Activated naive CD8-positive, alpha-beta T cell treated with anti-CD3 and anti-CD28 coated beads, Interleukin-2, amount 50 U/mL, for 24 hours (primary cell): ENCODE results near the gene MUC5AC.
"Not testable (repeated sequence)": the region's sequence is repeated elsewhere in the genome, so short reads cannot be mapped to it uniquely, and the experiment has no call there.

Source experiments
- ATAC-seq: fragments of 150-1000 bp; cut with Tn5 transposase; one replicate; pipeline ENCODE4 v1.10.0; 2021
- DNase-seq: peaks from one replicate; pipeline ENCODE4 v3.0.0; 2021
- H3K27ac Mint-ChIP-seq: one replicate; pipeline ENCODE4 v1.8.0; 2021; ENCODE audit warnings: mild to moderate bottlenecking, mixed read lengths
- H3K27me3 Mint-ChIP-seq: one replicate; pipeline ENCODE4 v1.8.0; 2021; ENCODE audit warnings: mixed read lengths
- H3K36me3 Mint-ChIP-seq: one replicate; pipeline ENCODE4 v1.8.0; 2021; ENCODE audit warnings: low read depth, mixed read lengths
- H3K4me1 Mint-ChIP-seq: one replicate; pipeline ENCODE4 v1.8.0; 2021; ENCODE audit warnings: mixed read lengths
- H3K4me3 Mint-ChIP-seq: one replicate; pipeline ENCODE4 v1.8.0; 2021; ENCODE audit warnings: mild to moderate bottlenecking, moderate library complexity, mixed read lengths
- H3K9me3 Mint-ChIP-seq: one replicate; pipeline ENCODE4 v1.8.0; 2021; ENCODE audit warnings: mixed read lengths

The MUC5AC gene, protein sequence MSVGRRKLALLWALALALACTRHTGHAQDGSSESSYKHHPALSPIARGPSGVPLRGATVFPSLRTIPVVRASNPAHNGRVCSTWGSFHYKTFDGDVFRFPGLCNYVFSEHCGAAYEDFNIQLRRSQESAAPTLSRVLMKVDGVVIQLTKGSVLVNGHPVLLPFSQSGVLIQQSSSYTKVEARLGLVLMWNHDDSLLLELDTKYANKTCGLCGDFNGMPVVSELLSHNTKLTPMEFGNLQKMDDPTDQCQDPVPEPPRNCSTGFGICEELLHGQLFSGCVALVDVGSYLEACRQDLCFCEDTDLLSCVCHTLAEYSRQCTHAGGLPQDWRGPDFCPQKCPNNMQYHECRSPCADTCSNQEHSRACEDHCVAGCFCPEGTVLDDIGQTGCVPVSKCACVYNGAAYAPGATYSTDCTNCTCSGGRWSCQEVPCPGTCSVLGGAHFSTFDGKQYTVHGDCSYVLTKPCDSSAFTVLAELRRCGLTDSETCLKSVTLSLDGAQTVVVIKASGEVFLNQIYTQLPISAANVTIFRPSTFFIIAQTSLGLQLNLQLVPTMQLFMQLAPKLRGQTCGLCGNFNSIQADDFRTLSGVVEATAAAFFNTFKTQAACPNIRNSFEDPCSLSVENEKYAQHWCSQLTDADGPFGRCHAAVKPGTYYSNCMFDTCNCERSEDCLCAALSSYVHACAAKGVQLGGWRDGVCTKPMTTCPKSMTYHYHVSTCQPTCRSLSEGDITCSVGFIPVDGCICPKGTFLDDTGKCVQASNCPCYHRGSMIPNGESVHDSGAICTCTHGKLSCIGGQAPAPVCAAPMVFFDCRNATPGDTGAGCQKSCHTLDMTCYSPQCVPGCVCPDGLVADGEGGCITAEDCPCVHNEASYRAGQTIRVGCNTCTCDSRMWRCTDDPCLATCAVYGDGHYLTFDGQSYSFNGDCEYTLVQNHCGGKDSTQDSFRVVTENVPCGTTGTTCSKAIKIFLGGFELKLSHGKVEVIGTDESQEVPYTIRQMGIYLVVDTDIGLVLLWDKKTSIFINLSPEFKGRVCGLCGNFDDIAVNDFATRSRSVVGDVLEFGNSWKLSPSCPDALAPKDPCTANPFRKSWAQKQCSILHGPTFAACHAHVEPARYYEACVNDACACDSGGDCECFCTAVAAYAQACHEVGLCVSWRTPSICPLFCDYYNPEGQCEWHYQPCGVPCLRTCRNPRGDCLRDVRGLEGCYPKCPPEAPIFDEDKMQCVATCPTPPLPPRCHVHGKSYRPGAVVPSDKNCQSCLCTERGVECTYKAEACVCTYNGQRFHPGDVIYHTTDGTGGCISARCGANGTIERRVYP (N-terminal part only)

DNA sequence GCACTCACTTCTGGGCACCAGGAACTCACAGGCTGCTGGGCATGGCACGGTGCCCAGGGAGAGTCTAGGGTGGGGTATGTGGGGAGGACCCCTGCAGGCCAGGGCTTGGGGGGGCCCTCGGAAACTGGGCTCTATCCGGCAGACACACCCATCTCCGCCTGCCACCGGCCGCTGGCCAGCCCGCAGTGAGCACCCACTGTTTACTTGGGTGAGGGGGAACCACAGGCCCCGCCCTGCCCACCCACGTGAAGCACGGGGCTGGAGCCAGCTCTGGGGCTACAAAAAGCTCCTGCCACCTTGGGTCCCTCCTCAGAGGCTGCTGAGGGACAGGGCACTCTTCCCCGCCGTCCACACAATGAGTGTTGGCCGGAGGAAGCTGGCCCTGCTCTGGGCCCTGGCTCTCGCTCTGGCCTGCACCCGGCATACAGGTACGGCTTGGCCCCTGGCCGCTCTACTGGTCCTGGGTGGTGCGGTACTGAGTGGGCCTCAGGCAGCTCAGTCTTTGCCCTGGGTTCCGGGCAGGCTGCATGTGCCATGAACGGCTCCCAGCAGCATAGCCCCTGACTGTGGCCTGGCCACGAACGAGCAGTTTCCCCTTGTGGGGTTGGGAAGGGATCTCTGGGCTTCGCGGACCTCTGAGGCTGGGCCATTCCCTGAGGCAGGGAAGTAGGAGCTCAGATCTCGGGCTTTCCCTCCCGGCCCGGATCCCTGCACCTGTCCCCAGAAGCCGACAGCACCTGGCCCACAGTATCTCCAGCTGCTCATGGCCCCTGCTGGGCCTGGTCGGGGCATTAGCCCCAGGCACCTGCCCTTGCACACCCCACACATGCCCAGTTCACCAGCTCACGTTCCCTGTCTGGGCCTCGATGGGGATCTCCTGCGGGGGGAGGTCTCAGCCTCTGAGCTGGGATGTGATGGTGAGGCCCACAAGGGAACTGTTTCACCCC, at the start of gene MUC5AC:
Gene MUC5AC (plus strand): TSS at position 309 of the 947 bp plus-strand sequence. CDS start 47 bp downstream, at position 356.
- Mint-ChIP-seq H3K4me1 (no peaks in the 10 kb centered on the region), H3K27ac (no peak within 1 kb of the TSS), H3K36me3 (no peaks in the 10 kb centered on the region), H3K27me3 (no peaks in the 10 kb centered on the region), H3K9me3 (no peaks in the 10 kb centered on the region), H3K4me3 (no peak within 1 kb of the TSS)
- no peak for ATAC-seq
- DNase-seq: no peak

DNA sequence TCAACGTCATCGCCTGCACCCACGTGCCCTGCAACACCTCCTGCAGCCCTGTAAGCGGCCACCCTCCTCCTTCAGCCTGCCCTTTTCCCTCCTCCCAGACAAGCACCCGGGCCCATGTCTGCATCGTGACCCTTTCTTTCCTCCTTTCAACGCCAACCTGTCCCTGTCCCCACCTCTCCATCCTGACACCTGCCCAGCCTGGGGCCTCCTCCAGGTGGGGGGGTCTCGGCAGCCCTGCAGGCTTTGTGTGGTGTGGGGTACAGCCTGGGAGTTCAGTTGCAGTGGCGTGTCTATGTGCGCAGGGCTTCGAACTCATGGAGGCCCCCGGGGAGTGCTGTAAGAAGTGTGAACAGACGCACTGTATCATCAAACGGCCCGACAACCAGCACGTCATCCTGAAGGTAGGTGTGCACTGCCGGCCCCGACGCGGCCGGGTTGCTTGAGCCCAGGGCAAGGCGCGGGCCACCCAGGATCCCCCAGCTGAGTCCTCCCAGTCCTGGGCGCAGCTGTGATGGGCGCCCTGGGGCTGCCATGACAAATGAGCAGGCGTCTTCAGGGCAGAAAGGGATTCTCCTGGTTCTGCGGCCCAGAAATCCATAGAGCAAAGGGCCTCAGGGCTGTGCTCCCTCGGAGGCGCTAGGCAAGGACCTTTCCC, 49.4 kb upstream of the MUC5AC start:
- H3K27ac Mint-ChIP-seq: no peak overlapping the region
- ATAC-seq: no peak

GRCh38 chr11:1109101-1109917, 48.4 kb upstream of the MUC5AC start:
- DNase-seq (no peak), ATAC-seq (no peak)
- no peaks in the 10 kb centered on the region for H3K36me3 Mint-ChIP-seq
- no peak overlapping the region for H3K27ac Mint-ChIP-seq
- no peaks in the 10 kb centered on the region for H3K4me1 Mint-ChIP-seq
- no peak overlapping the region for H3K4me3 Mint-ChIP-seq
- H3K9me3 Mint-ChIP-seq: no peaks in the 10 kb centered on the region
- H3K27me3 Mint-ChIP-seq: no peaks in the 10 kb centered on the region

More for the DNA sequence above, 49.4 kb upstream of the MUC5AC start:
- no peak for DNase-seq
- Mint-ChIP-seq H3K4me1 (no peaks in the 10 kb centered on the region), H3K36me3 (no peaks in the 10 kb centered on the region), H3K27me3 (no peaks in the 10 kb centered on the region), H3K9me3 (no peaks in the 10 kb centered on the region), H3K4me3 (no peak overlapping the region)

GRCh38 chr11:1109918-1110705, 47.6 kb upstream of the MUC5AC start:
- no peaks in the 10 kb centered on the region for H3K36me3 Mint-ChIP-seq
- DNase-seq: no peak
- no peak overlapping the region for H3K4me3 Mint-ChIP-seq
- H3K9me3 Mint-ChIP-seq: no peaks in the 10 kb centered on the region
- H3K27ac Mint-ChIP-seq: no peak overlapping the region
- no peak for ATAC-seq
- H3K4me1 Mint-ChIP-seq: no peaks in the 10 kb centered on the region
- no peaks in the 10 kb centered on the region for H3K27me3 Mint-ChIP-seq

DNA sequence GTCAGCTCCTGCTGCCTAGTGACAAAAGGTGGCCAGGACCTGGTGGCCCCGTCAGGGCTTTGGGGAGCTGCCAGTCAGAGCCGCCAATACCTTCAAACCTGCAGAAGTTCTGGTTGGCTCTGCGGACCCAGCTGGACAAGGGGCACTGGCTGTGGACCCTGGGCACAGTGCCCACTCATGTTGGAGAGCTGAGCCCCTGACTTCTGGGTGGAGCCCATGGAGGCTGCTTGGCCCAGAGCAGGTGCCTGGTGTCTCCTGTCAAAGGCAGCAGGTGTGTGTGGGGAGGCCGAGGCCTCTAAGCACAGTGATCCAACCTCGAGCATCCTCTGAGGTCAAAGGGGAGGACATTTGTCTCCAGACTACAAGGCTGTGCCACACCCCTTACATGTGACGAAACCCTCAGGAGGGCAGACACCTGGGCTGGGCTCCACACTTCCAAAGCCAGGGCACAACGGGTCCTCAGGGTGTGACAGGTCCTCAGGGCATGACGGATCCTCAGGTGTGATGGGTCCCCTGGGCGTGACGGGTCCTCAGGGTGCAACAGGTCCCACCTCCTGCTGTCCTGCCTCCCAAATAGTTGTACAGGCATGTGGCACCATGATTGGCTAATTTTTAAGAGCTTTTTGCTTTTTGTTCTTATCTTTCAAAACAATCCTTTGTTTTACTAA, 46.1 kb upstream of the MUC5AC start:
- H3K4me1 Mint-ChIP-seq: peaks cover 1% of the 10 kb centered on the region
- no peaks in the 10 kb centered on the region for H3K9me3 Mint-ChIP-seq
- H3K36me3 Mint-ChIP-seq: no peaks in the 10 kb centered on the region
- no peak overlapping the region for H3K4me3 Mint-ChIP-seq
- no peaks in the 10 kb centered on the region for H3K27me3 Mint-ChIP-seq
- H3K27ac Mint-ChIP-seq: no peak overlapping the region
- DNase-seq (no peak), ATAC-seq (no peak)

DNA sequence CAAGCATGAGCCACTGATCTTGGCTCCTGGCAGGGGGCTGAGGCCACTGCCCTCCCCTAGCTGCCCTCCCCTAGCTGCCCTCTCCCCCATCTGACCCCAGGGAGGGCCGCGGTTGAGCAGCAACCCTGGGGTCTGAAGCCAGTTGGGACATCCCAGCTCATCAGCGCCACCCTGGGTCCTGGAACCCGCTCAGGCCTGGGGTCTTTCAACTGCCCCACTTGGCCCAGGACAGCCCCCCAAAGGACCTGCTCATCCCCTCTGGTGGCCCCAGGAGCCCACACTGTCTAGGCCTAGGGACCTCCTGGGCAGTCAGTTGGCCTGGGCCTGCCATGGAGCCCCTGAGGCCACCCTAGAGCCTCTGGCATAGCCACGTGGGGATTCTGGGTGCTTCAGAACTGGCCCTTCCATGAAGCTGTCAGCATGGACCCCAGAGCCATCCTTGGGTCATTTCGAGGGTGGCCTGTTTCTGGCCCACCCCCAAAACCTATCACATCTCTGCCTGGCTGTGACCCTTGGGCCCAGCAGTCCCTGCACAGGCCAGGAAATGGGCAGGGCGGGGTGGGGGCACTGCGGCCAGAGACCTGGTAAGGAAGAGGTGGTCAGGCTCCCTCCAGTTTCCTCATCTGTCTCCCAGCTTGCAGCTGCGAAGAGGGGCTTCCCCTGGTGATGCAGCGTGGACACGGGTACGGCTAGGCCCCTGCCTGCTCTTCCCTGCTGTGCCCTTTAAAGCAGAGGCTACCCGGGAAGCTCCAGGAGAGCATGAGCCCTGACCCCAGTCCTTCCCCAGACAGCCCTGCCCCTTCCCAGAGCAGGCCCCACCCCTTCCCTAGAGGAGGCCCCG, 45.2 kb upstream of the MUC5AC start:
- Mint-ChIP-seq H3K4me1 (peaks cover 1% of the 10 kb centered on the region), H3K36me3 (no peaks in the 10 kb centered on the region), H3K9me3 (no peaks in the 10 kb centered on the region), H3K4me3 (no peak overlapping the region), H3K27me3 (no peaks in the 10 kb centered on the region), H3K27ac (no peak overlapping the region)
- DNase-seq: no peak
- no peak for ATAC-seq

GRCh38 chr11:1113405-1114201, 44.1 kb upstream of the MUC5AC start:
- Mint-ChIP-seq H3K4me1 (peaks cover 1% of the 10 kb centered on the region), H3K27me3 (no peaks in the 10 kb centered on the region), H3K4me3 (no peak overlapping the region), H3K36me3 (no peaks in the 10 kb centered on the region), H3K27ac (no peak overlapping the region), H3K9me3 (no peaks in the 10 kb centered on the region)
- DNase-seq: no peak
- ATAC-seq: no peak

GRCh38 chr11:1115292-1115691, 42.5 kb upstream of the MUC5AC start:
- not testable (repeated sequence) for ATAC-seq, H3K4me3 Mint-ChIP-seq, H3K27ac Mint-ChIP-seq, H3K9me3 Mint-ChIP-seq, H3K36me3 Mint-ChIP-seq, H3K27me3 Mint-ChIP-seq, H3K4me1 Mint-ChIP-seq, DNase-seq

DNA sequence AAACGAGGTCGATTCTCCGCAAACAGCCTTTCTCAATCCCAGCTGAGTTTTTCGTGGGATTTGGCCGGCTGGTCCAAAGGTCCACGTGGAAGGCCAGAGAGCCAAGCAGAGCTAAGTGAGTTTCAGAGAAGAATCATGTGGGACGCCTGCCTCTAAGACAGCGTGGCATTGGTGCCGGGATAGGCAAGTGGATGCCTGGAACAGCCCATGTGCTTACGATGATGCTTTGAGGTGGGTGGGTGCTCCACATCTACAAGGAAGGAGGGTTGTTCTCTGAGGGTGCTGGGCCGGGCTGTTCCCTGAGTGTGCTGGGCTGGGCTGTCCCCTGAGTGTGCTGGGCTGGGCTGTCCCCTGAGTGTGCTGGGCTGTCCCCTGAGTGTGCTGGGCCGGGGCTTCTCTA, 41.6 kb upstream of the MUC5AC start:
- Mint-ChIP-seq H3K27ac (no peak overlapping the region), H3K4me3 (no peak overlapping the region), H3K4me1 (peaks cover 1% of the 10 kb centered on the region), H3K9me3 (no peaks in the 10 kb centered on the region), H3K27me3 (no peaks in the 10 kb centered on the region), H3K36me3 (no peaks in the 10 kb centered on the region)
- DNase-seq (no peak), ATAC-seq (no peak)

- Mint-ChIP-seq H3K4me1 (peaks cover 1% of the 10 kb centered on the region), H3K27me3 (no peaks in the 10 kb centered on the region), H3K4me3 (no peak overlapping the region), H3K27ac (no peak overlapping the region), H3K36me3 (no peaks in the 10 kb centered on the region), H3K9me3 (no peaks in the 10 kb centered on the region)
- DNase-seq: no peak
- ATAC-seq: no peak
Measured at GRCh38 chr11:1116666-1117390, 40.9 kb upstream of the MUC5AC start.
